ENCODE data around the gene NEGR1. TPM values are rescaled to one million over a fixed set of nuclear protein-coding genes. Genes with fewer than 3 reads are reported as not detected.
"Not testable (repeated sequence)": the region's sequence is repeated elsewhere in the genome, so short reads cannot be mapped to it uniquely, and the experiment has no call there.

The NEGR1 gene
- polyA plus RNA-seq, 4 donors, result 2.4 to 4.1 (median 3.8) TPM

DNA sequence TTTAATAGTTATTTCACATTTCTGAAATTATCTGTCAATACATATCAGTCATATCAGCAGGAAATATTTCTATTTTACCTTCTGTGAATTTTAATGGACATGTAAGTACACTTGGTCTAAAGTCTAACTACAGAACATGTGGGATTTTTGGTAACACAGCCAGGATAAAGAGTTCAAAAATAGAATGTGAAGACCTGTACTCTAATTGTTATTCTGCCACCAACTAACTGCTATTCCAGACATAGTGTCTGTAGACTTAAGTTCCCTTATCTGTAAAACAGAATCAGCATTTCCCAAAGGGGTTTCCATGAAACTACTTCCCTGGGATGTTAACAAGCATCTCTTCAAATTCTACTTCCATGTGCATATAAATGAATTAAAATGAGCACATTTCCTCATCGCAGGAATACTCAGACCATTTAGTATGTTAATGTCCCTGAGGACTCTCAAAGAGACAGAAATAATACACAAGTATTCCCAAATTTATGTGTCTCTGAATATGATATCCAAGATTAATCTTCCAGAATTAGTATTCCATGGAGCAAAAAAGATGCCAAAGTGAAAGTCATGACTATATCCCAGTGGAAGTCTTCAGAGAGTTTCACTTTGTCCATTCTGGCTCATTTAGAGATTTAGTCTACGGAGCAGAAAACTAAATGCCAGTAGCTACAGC, 325.6 kb downstream of the NEGR1 start:
- no peak for DNase-seq (ENCODE audit: low read depth in 4 of 4, low spot score in 2 of 4)

DNA sequence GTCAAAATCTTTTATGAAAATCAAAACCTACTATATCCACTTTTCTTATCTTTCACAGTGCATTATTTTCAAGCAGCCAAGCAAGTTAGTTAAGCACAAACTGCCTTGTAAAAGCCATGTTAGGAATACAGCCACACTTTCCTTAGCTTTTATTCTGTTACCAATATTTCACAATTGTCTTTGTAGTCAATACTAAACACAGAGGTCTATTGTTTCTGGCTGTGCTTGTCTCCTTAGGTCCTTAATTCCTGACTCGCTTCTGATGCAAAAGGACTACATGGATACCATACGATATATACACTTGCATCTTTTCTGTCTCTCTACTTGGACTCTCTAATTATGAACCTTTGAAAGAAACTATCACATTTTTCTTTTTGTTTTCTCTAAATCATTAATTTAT, 331.8 kb downstream of the NEGR1 start:
- no peak for DNase-seq (ENCODE audit: low read depth in 4 of 4, low spot score in 2 of 4)

DNA sequence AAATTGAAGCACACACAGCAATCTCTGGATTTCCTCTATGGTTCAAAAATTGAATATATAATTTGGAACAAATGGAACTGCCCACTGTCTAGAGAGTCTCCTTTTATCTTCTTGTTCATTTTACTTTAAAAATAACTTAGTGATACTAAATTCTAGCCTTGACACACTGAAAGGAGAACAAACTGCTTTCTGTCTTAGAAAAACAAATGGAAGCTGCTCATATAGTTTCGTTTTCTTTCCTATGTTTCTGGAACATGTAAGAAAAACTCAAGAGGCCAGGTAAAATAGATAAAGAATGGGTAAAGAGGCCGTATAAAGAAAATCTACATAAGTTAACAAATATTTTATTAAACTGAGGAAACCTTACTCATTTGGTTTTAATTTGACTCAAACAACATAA, 332.7 kb downstream of the NEGR1 start:
- no peak for DNase-seq (ENCODE audit: low read depth in 4 of 4, low spot score in 2 of 4)

GRCh38 chr1:71948561-71948960, 333.8 kb downstream of the NEGR1 start:
- DNase-seq (ENCODE audit: low read depth in 4 of 4, low spot score in 2 of 4), result no peak

DNA sequence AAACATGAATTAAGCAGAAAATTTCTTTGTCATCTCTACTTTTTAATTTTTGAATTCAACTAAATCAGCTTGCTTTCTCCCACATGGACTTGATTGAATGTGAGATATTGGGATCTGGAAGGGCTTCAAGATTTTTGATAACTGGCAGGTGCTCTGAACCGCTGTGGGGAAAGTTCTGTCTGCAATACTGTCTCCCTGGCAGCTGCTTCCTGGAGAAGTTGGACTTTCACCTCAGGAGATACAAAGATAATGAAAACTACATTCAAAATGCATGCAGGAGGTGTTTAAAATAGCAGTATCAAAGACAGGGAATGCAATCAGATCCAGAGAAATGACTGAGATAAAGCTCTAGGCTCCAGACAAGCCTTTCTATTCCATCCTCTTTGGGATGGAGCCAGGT, 338.3 kb downstream of the NEGR1 start:
- DNase-seq (ENCODE audit: low read depth in 4 of 4, low spot score in 2 of 4), result no peak

GRCh38 chr1:71940261-71940660, 342.1 kb downstream of the NEGR1 start:
- DNase-seq (ENCODE audit: low read depth in 4 of 4, low spot score in 2 of 4), result no peak

DNA sequence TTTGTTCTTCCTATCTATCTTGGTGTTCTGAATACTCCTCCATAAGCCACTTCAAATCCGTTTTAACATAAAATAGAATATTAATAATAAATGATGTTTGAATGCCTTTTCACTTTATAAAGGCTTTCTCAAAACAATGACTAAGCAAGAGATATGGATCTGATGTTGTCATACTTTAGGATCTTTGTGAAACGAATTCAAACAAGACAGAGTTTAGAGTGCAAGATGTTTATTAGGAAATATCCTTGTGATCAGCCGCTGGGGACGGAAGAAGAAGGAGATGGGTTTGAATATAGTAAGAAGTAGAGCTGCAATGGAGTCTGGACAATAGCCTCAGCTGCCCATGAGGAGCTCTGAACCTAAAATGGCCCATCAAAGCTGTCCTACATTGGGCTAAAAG, 351.8 kb downstream of the NEGR1 start:
- DNase-seq (ENCODE audit: low read depth in 4 of 4, low spot score in 2 of 4), result no peak

DNA sequence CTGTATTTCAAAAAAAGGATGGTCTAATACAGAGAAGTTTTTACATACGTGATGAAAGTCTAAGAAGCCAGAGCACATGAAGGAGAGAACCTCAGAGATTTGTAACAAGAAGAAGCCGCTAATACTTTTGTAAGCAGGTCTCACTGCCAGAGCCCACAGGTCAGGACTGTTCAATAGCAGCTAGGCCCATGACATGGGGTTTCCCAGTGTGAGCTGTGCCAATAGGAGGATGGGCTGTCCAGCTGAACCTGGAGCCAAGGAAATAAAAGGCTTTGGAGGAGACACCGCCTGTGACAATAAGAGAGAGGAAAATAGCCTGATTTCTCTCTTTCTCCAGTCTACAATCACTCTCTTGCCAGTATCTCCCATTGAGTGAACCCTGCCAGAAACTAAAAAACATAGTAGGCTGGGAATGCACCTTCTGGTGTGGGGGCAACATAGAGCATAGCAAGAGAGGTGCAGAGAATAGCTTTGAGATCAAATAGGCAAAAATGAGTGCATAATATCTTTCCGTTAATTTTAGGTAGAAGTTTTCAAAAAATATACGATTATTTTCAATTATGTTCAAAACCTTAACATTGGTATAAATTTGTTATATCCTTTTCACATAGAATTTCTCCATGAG, 360.3 kb downstream of the NEGR1 start:
- DNase-seq (ENCODE audit: low read depth in 4 of 4, low spot score in 2 of 4), result no peak

GRCh38 chr1:71921204-71921603, 361.1 kb downstream of the NEGR1 start:
- no peak for DNase-seq (ENCODE audit: low read depth in 4 of 4, low spot score in 2 of 4)

- DNase-seq (ENCODE audit: low read depth in 4 of 4, low spot score in 2 of 4), result no peak
Measured at GRCh38 chr1:71920556-71920955, 361.8 kb downstream of the NEGR1 start.

- DNase-seq (ENCODE audit: low read depth in 4 of 4, low spot score in 2 of 4), result no peak
Measured at GRCh38 chr1:71919811-71920509, 362.4 kb downstream of the NEGR1 start.

DNA sequence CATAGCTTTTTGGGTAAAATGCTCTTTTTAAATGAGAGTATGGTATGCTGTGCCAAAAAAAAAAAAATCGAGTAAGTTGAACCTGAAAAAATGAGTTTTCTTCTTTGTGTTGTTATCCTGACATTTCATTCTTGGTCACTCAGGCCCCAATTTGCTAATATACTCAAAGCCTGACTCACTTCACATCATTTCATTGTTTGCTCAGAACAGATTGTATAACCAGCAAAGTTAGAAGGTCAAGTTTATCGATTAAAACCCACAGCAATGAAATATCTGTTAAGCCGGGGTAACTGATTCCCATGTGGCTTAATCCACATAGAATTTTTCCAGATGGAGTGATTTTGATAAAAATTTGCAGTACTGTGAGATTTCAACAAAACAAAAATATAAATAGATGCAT, 363.7 kb downstream of the NEGR1 start:
- DNase-seq (ENCODE audit: low read depth in 4 of 4, low spot score in 2 of 4), result no peak

DNA sequence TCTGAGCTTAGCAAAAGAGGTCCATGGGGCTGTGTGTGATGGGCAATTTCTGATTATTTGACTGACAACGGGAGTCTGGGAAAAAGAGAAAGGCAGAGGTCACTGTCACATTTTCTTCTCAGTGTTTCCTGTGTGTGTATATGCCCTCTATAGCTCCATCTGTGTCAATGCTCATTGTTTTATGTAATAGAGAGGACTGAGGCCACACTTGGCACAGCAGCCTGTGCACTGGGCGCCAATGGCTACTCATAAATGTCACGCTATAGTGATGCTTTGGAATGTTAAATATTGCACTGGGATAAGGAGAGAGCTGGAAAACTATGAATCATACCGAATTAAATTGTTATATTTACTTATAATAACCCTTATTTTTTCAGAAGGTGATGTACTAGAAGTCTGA, 365.4 kb downstream of the NEGR1 start:
- no peak for DNase-seq (ENCODE audit: low read depth in 4 of 4, low spot score in 2 of 4)

DNA sequence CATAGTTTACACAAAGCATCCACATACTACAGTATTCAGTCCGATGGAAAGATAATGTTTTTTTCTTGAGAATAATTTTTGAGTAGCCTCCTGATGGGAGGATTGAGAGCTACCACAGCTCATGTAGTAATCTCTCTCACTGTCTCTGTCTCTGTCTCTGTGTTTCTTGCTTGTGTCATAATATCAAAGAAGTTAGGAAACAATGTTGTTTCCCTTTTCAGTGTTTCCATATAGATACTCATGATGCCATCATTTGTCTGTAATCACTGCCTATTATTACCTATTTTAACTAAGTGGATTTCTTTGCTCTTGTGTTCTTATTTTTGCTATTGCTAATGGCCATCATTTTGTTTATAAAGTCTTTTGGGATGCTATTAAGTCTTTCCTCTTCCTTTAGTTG, 367.7 kb downstream of the NEGR1 start:
- DNase-seq (ENCODE audit: low read depth in 4 of 4, low spot score in 2 of 4), result no peak

GRCh38 chr1:71908871-71909390, 373.4 kb downstream of the NEGR1 start:
- no peak for DNase-seq (ENCODE audit: low read depth in 4 of 4, low spot score in 2 of 4)

GRCh38 chr1:71908303-71908702, 374.0 kb downstream of the NEGR1 start:
- DNase-seq (ENCODE audit: low read depth in 4 of 4, low spot score in 2 of 4), result no peak

DNA sequence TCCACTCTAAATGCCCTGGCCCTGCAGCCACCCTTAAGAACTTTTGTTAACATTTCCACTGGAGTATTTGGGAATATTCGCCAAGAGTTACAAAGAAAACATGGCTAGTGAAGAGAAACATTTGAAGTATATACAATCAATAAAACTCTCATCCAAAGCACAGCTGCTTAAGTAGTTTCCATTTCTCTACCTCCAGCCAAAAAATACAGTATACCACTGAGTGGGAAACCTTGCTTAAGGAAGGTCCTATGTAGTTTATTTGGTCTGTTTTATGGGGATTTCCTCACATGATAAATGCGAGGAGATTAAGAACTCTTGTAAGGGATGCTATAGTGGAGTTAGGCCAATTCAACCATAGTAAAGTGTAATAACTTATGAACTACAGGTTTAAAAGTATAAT, 382.5 kb downstream of the NEGR1 start:
- no peak for DNase-seq (ENCODE audit: low read depth in 4 of 4, low spot score in 2 of 4)

GRCh38 chr1:71888166-71888565, 394.2 kb downstream of the NEGR1 start:
- DNase-seq (ENCODE audit: low read depth in 4 of 4, low spot score in 2 of 4), result not testable (repeated sequence)

DNA sequence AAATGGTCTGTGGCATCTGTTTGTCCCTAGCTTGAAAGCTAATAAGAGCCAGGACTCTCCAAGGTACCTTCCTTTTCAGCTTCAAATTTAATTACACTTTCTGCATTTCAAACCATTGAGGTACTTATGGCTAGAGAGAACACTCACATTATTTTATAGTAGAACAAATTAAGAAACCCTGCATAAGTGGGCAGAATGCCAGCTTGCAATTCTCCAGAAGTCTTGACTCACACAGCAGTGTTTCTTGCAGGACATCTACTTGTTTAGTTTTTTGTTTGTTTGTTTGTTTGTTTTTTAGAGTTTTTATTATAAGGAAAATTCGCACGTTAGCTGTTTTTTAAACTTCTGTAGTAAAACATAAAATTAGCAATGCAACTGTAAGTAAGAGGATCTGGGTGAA, 397.2 kb downstream of the NEGR1 start:
- no peak for DNase-seq (ENCODE audit: low read depth in 4 of 4, low spot score in 2 of 4)

- no peak for DNase-seq (ENCODE audit: low read depth in 4 of 4, low spot score in 2 of 4)
Measured at GRCh38 chr1:71882637-71883036, 399.7 kb downstream of the NEGR1 start.

GRCh38 chr1:71882226-71882625, 400.1 kb downstream of the NEGR1 start:
- DNase-seq (ENCODE audit: low read depth in 4 of 4, low spot score in 2 of 4), result no peak

DNA sequence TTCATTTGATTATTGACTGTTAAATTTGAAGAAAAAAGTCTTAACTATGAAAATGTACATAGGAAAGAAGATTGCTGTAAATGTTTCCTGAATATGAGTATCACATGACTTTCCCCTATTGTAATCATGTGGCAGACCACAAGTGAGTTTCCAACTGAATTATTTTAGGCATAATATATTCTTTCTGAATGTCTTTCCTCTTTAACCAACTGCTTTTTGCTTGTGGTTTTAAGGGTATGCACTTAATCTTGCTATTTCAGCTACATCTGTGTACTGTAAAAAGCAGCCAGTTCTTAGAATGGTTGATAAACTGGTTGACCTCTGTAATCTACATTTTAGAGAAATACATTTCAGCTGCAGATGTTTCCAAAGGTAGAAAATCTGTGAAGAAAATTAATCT, 400.7 kb downstream of the NEGR1 start:
- DNase-seq (ENCODE audit: low read depth in 4 of 4, low spot score in 2 of 4), result no peak
